GM13976 (cell line): ENCODE data around the gene DSEL.

ENCODE experiments used
- DNase-seq: peaks from one replicate; pipeline ENCODE4 v3.0.0; 2012; ENCODE audit warnings: low spot score
- CTCF ChIP-seq: IDR thresholded peaks from 2 replicates; pipeline ENCODE4 v1.5.1; 2012; ENCODE audit warnings: borderline replicate concordance, mild to moderate bottlenecking; ENCODE audit not compliant: insufficient read depth; ENCODE audit errors: extremely low read depth, missing control alignments, control extremely low read depth
- in situ Hi-C: fragments of 300-500 bp; cut with MboI; formaldehyde crosslinking; loops from one replicate; pipeline ENCODE4 v1.12.0; 2022; ENCODE audit warnings: low sequenced_read_pairs, mixed read lengths, inconsistent platforms; ENCODE audit not compliant: unreplicated experiment

Gene DSEL

GRCh38 chr18:67514901-67515540 is 1.5 kb downstream of the DSEL start:
- TF ChIP-seq CTCF = no peak
- DNase-seq = no peak
- in situ Hi-C loops = no loop called here

GRCh38 chr18:67514465-67514864 is 2.1 kb downstream of the DSEL start:
- no peak for DNase-seq
- no peak for TF ChIP-seq CTCF
- in situ Hi-C loops = no loop called here

DNA sequence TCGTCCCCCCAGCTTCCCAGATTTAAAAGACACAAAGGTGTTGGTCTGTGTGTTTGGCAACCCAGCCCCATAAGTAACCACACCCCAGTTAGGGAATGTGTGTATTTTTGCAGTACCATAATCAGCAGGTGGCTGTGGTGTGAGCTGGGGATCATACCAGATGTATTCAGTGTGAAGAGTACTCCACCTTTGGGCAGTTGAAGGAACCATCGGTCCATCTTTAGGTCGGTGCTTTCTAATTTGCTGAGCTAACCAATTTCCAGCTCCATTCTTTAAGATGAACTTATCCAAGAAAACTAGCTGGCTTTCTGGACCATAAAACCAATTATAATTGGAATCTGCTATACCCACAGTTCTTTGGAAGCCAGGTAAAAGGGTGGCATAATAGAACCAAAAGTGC is 3.2 kb downstream of the DSEL start:
- DNase-seq = no peak
- no peak for TF ChIP-seq CTCF
- in situ Hi-C loops = no loop called here

- TF ChIP-seq CTCF = no peak
- DNase-seq = no peak
- in situ Hi-C loops = no loop called here
Measured at GRCh38 chr18:67511840-67512239, 4.7 kb downstream of the DSEL start.

DNA sequence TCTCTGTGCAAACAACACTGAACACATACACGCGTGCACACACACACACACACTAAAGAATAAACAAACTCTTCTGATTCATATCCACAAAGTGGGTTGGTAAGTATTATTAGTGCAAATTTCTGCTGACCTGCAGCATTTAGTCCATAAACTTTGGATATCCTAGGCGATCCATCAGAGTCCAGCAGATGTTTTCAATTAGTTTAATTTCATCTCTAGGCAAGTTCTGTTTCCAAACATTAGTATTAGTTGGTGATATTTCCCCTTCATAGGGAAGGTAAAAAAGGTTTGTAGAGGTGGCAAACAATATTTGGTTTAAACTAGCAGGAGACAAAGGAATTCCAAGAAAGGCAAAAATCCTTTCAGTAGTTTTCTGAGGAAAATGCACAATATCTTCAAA is 5.7 kb downstream of the DSEL start:
- TF ChIP-seq CTCF = no peak
- no peak for DNase-seq
- in situ Hi-C loops = no loop called here

- in situ Hi-C loops = no loop called here
- no peak for DNase-seq
Measured at GRCh38 chr18:67509741-67510391, 6.7 kb downstream of the DSEL start.

More at GRCh38 chr18:67509741-67510391, 6.7 kb downstream of the DSEL start:
- no peak for TF ChIP-seq CTCF
